ENCODE data around the gene KDM5C. TPM values are rescaled to one million over a fixed set of nuclear protein-coding genes. Genes with fewer than 3 reads are reported as not detected.

KDM5C gene
- total and polyA plus RNA-seq, 9 of the 15 experiments (the other 6 are each of a cell fraction or from before 2014, with no cell fraction given), result 0.62 to 136 (median 52.4) TPM

- TF ChIP-seq ZNF589 (CRISPR knock-in tag; IDR thresholded peaks at IDR 0.05; ENCODE audit: low read depth) (peak; percentile 87), NR2C1 (IDR thresholded peaks at IDR 0.05) (no peak), NR2C1 (tag; IDR thresholded peaks at IDR 0.05) (no peak), POLR3G (IDR thresholded peaks at IDR 0.05; ENCODE audit: extremely low read depth, insufficient read length, insufficient replicate concordance) (no peak), ESRRA (IDR thresholded peaks at IDR 0.05; ENCODE audit: borderline replicate concordance, low read depth) (no peak), SAFB2 (IDR thresholded peaks at IDR 0.05; ENCODE audit: borderline replicate concordance, low read depth, low read length, severe bottlenecking) (no peak), MTF1 (CRISPR knock-in tag; IDR thresholded peaks at IDR 0.05; ENCODE audit: borderline replicate concordance) (no peak), MEF2A (IDR thresholded peaks at IDR 0.05; ENCODE audit: control insufficient read depth, low read depth, low read length) (no peak), MAZ (CRISPR knock-in tag; conservative IDR thresholded peaks at IDR 0.05 in 1 of 2, IDR thresholded peaks at IDR 0.05 in 1 of 2) (peak; percentile 45 to 88; a peak in 2 of 4 replicates), ASH1L (IDR thresholded peaks at IDR 0.05; ENCODE audit: borderline replicate concordance, low read depth, partially characterized antibody) (no peak), ZNF639 (CRISPR knock-in tag; conservative IDR thresholded peaks at IDR 0.05 in 1 of 2, IDR thresholded peaks at IDR 0.05 in 1 of 2) (peak in 1 of 2 experiments; percentile 43; a peak in 1 of 4 replicates), ZBTB12 (CRISPR knock-in tag; IDR thresholded peaks at IDR 0.05) (no peak), ZNF134 (CRISPR knock-in tag; conservative IDR thresholded peaks at IDR 0.05) (no peak), MXD1 (CRISPR knock-in tag; IDR thresholded peaks at IDR 0.05; ENCODE audit: borderline replicate concordance, poor library complexity, severe bottlenecking) (no peak), ARID2 (IDR thresholded peaks at IDR 0.05) (no peak), ZNF592 (IDR thresholded peaks at IDR 0.05) (peak; percentile 53), SAFB (IDR thresholded peaks at IDR 0.05; ENCODE audit: borderline replicate concordance, low read depth, low read length) (no peak), MBD1 (CRISPR knock-in tag; IDR thresholded peaks at IDR 0.05) (no peak)
These were observed 30.8 kb upstream of the KDM5C start (continued) for GRCh38 chrX:53255738-53256191.
